ENCODE data around the gene EFCAB14. TPM values are rescaled to one million over a fixed set of nuclear protein-coding genes. Genes with fewer than 3 reads are reported as not detected.

The EFCAB14 gene
- total and polyA plus RNA-seq, 4 donors: 20.8 to 132 (median 73.4) TPM

GRCh38 chr1:46684670-46685069 is 34.2 kb downstream of the EFCAB14 start:
- no peak overlapping the region for H3K27ac ChIP-seq (ENCODE audit: low read depth in 1 of 2, low read length in 1 of 2)
- peaks cover 21 to 49% (median 35%) of the 10 kb centered on the region in 4 donors for H3K36me3 ChIP-seq (ENCODE audit: control insufficient read depth in 4 of 4, insufficient read depth in 4 of 4, low read length in 4 of 4)
- no peaks in the 10 kb centered on the region for H3K9me3 ChIP-seq (ENCODE audit: control insufficient read depth in 4 of 4, insufficient read depth in 3 of 4, low read length in 3 of 4)
- no peak overlapping the region for H3K4me3 ChIP-seq
- no peak overlapping the region for H3K9ac ChIP-seq (ENCODE audit: insufficient read depth in 1 of 2, low read length in 2 of 2)
- H3K27me3 ChIP-seq (ENCODE audit: control insufficient read depth in 3 of 3, insufficient read depth in 3 of 3, low read length in 2 of 3): no peaks in the 10 kb centered on the region
- ATAC-seq (ENCODE audit: insufficient read depth, low FRiP score) (no peak), DNase-seq (no peak)
- WGBS, 2 donors: 93 to 97% methylated on average over 2 of the region's 2 CpGs
- peaks cover 0 to 14% (median 4%) of the 10 kb centered on the region in 5 donors for H3K4me1 ChIP-seq (ENCODE audit: control insufficient read depth in 5 of 5, insufficient read depth in 5 of 5, low read length in 5 of 5)
- no peak for TF ChIP-seq CTCF (IDR thresholded peaks at IDR 0.05; ENCODE audit: control extremely low read depth, extremely low read depth)

GRCh38 chr1:46682064-46682463 is 36.9 kb downstream of the EFCAB14 start:
- peaks cover 0 to 4% (median 1%) of the 10 kb centered on the region in 5 donors for H3K4me1 ChIP-seq (ENCODE audit: control insufficient read depth in 5 of 5, insufficient read depth in 5 of 5, low read length in 5 of 5)
- H3K36me3 ChIP-seq (ENCODE audit: control insufficient read depth in 4 of 4, insufficient read depth in 4 of 4, low read length in 4 of 4): peaks cover 16 to 54% (median 26%) of the 10 kb centered on the region in 4 donors
- ATAC-seq (ENCODE audit: insufficient read depth, low FRiP score): no peak
- no peak for TF ChIP-seq CTCF (IDR thresholded peaks at IDR 0.05; ENCODE audit: control extremely low read depth, extremely low read depth)
- H3K9ac ChIP-seq (ENCODE audit: insufficient read depth in 1 of 2, low read length in 2 of 2): no peak overlapping the region
- DNase-seq: no peak
- WGBS, 2 donors: 54 to 76% methylated on average over 1 of the region's 1 CpG
- no peak overlapping the region for H3K27ac ChIP-seq (ENCODE audit: low read depth in 1 of 2, low read length in 1 of 2)
- H3K27me3 ChIP-seq (ENCODE audit: control insufficient read depth in 3 of 3, insufficient read depth in 3 of 3, low read length in 2 of 3): no peaks in the 10 kb centered on the region
- no peaks in the 10 kb centered on the region for H3K9me3 ChIP-seq (ENCODE audit: control insufficient read depth in 4 of 4, insufficient read depth in 3 of 4, low read length in 3 of 4)
- no peak overlapping the region for H3K4me3 ChIP-seq

GRCh38 chr1:46681333-46682034 is 37.4 kb downstream of the EFCAB14 start:
- Histone ChIP-seq H3K4me1 (ENCODE audit: control insufficient read depth in 5 of 5, insufficient read depth in 5 of 5, low read length in 5 of 5) (peaks cover 0 to 2% (median 0%) of the 10 kb centered on the region in 5 donors), H3K27me3 (ENCODE audit: control insufficient read depth in 3 of 3, insufficient read depth in 3 of 3, low read length in 2 of 3) (no peaks in the 10 kb centered on the region), H3K36me3 (ENCODE audit: control insufficient read depth in 4 of 4, insufficient read depth in 4 of 4, low read length in 4 of 4) (peaks cover 16 to 52% (median 24%) of the 10 kb centered on the region in 4 donors), H3K27ac (ENCODE audit: low read depth in 1 of 2, low read length in 1 of 2) (no peak overlapping the region), H3K4me3 (no peak overlapping the region), H3K9me3 (ENCODE audit: control insufficient read depth in 4 of 4, insufficient read depth in 3 of 4, low read length in 3 of 4) (no peaks in the 10 kb centered on the region), H3K9ac (ENCODE audit: insufficient read depth in 1 of 2, low read length in 2 of 2) (no peak overlapping the region)
- DNase-seq (no peak), ATAC-seq (ENCODE audit: insufficient read depth, low FRiP score) (no peak)
- WGBS, 2 donors: 63 to 79% methylated on average over 1 of the region's 1 CpG
- no peak for TF ChIP-seq CTCF (IDR thresholded peaks at IDR 0.05; ENCODE audit: control extremely low read depth, extremely low read depth)
